ES-I3 (cell line): ENCODE data around the gene FSTL4.

Source experiments
- H3K36me3 ChIP-seq: 2 replicates; pipeline ENCODE4 v1.6.1; 2013; ENCODE audit warnings: mild to moderate bottlenecking, low read length, control low read depth, moderate library complexity; ENCODE audit not compliant: insufficient read depth
- H3K4me1 ChIP-seq: 2 replicates; pipeline ENCODE4 v1.6.1; 2013; ENCODE audit warnings: mild to moderate bottlenecking, control low read depth, low read length; ENCODE audit not compliant: insufficient read depth
- H3K9ac ChIP-seq: 2 replicates; pipeline ENCODE4 v1.6.1; 2013; ENCODE audit warnings: low read depth, mild to moderate bottlenecking, low read length, moderate library complexity
- H3K9me3 ChIP-seq: 2 replicates; pipeline ENCODE4 v1.6.1; 2013; ENCODE audit warnings: mild to moderate bottlenecking, low read length, moderate library complexity; ENCODE audit not compliant: control insufficient read depth, insufficient read depth

Gene FSTL4

GRCh38 chr5:133240425-133241091 lies 371.8 kb downstream of the FSTL4 start:
- peaks cover 8% of the 10 kb centered on the region; the same call in 1 of the 2 replicates for H3K4me1 ChIP-seq
- no peak overlapping the region for H3K9ac ChIP-seq
- no peaks in the 10 kb centered on the region for H3K36me3 ChIP-seq
- no peaks in the 10 kb centered on the region for H3K9me3 ChIP-seq

GRCh38 chr5:133238426-133239205 lies 373.7 kb downstream of the FSTL4 start:
- no peaks in the 10 kb centered on the region for H3K9me3 ChIP-seq
- no peak overlapping the region for H3K9ac ChIP-seq
- H3K36me3 ChIP-seq = no peaks in the 10 kb centered on the region
- H3K4me1 ChIP-seq = peaks cover 4% of the 10 kb centered on the region; the same call in 1 of the 2 replicates

DNA sequence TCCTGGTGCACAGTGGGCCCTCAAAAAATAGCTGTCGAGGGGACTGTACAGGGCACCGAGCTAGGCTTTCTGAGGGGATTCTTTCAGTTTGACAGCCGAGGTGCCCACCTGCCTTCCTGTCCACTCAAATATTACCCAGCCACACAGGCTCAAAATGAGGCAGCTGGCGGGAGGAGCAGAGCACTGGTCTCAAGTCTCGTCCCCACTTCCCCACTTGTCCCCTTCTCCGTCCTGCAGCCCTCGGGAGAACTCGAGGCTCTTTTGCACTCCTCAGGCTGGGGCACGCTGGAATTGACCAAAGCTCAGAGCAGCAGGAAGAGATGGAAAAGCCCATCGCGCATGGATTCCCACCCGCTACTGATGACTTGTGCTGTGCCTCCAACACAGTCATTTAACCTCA lies 375.4 kb downstream of the FSTL4 start:
- peaks cover 4% of the 10 kb centered on the region; the same call in 1 of the 2 replicates for H3K4me1 ChIP-seq
- H3K9ac ChIP-seq = no peak overlapping the region
- H3K9me3 ChIP-seq = no peaks in the 10 kb centered on the region
- H3K36me3 ChIP-seq = no peaks in the 10 kb centered on the region

GRCh38 chr5:133236541-133236951 lies 375.8 kb downstream of the FSTL4 start:
- peaks cover 4% of the 10 kb centered on the region; the same call in 1 of the 2 replicates for H3K4me1 ChIP-seq
- no peaks in the 10 kb centered on the region for H3K36me3 ChIP-seq
- H3K9ac ChIP-seq = no peak overlapping the region
- H3K9me3 ChIP-seq = no peaks in the 10 kb centered on the region

DNA sequence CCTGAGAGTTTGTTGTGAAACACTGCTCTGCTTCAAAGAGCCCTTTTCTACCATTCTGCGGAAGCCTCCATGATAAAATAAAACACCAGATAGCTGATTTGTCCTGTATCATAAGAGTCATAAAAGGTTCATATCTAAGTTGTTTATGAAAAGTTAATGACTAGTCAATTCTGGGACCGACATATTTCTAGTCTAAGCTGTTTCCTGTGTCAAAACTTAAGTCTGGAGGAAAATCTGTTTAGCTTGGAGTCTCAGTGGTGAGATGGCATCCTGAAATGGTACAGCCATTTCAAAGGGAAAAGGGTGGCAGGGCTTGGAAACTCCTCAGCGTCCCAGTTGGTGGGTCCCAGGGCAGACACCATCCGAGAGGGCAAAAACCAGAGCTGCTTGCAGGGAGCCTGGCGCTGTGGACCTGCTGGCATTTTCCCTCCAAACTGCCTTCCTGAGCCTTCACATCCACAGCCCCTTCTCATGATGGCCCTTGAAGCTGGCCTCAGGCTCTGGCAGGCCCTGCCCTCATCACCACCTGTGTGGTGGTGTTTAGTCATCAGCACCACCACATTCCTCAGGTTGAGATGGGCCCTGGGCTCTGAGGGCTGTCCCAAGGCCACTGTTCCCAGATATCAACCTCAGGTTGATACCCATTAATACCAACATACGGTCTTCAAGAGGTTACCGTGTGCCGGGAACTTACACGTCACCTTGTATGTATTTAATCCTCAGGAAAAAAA lies 376.5 kb downstream of the FSTL4 start:
- no peak overlapping the region for H3K9ac ChIP-seq
- no peaks in the 10 kb centered on the region for H3K9me3 ChIP-seq
- peaks cover 4% of the 10 kb centered on the region; the same call in 1 of the 2 replicates for H3K4me1 ChIP-seq
- no peaks in the 10 kb centered on the region for H3K36me3 ChIP-seq

DNA sequence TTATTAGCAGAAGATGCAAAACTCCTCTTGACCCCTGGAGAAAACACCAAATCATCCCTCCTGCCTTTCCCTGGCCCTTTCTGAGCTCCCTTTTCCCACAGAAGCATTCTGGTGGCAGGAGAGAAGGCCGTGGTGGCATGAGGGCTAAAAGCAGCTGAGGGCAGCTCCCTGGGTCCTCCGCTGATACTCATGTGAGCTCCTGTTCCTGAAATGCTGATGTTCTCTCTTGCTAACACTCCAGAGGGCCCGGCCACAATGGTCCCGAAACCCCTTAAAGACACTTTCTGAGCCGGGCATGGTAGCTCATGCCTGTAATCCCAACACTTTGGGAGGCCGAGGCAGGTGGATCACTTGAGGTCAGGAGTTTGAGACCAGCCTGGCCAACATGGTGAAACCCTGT lies 377.4 kb downstream of the FSTL4 start:
- no peak overlapping the region for H3K9ac ChIP-seq
- peaks cover 4% of the 10 kb centered on the region; the same call in 1 of the 2 replicates for H3K4me1 ChIP-seq
- H3K9me3 ChIP-seq = no peaks in the 10 kb centered on the region
- H3K36me3 ChIP-seq = no peaks in the 10 kb centered on the region

DNA sequence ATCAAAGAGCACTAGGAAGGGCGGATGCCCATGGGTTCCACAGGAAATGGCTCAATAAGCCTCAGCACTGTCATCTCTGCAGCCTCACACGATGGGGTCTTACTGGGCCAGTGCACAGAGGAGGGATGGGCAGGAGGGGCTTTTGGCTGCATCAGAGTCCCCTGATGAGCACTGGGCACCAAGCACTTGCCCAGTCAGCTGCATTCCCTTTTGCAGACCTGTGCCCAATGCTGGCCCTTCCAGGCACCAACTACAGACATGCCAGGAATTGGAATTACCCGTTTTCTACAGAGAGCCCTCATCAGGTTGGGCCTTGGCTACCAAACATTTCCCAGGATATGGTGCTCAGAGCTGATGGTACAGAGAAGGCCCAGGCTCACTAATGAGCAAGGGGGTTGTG lies 378.1 kb downstream of the FSTL4 start:
- peaks cover 4% of the 10 kb centered on the region; the same call in 1 of the 2 replicates for H3K4me1 ChIP-seq
- H3K9ac ChIP-seq = no peak overlapping the region
- H3K36me3 ChIP-seq = no peaks in the 10 kb centered on the region
- no peaks in the 10 kb centered on the region for H3K9me3 ChIP-seq

DNA sequence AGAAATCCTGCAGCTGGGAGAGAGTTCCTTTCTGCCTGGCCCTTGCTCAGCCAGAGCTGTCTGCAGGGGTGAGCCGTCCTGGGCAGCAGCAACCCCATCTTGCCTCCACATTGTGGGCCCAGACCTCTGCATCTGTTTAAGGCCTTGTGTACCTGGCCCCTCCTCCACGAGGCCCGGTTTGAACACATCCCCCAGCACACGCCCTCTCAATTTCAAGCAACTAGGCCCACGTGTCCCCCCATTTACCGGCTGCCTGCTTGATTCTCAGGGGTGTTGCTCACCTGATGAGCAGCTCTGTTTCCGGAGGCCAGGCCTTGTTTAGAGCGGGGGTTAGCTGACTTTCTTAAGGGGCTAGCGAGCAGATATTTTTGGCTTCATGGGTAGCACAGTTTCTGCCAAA lies 378.7 kb downstream of the FSTL4 start:
- Histone ChIP-seq H3K9me3 (no peaks in the 10 kb centered on the region), H3K36me3 (no peaks in the 10 kb centered on the region), H3K9ac (no peak overlapping the region), H3K4me1 (peaks cover 4% of the 10 kb centered on the region; the same call in 1 of the 2 replicates)

DNA sequence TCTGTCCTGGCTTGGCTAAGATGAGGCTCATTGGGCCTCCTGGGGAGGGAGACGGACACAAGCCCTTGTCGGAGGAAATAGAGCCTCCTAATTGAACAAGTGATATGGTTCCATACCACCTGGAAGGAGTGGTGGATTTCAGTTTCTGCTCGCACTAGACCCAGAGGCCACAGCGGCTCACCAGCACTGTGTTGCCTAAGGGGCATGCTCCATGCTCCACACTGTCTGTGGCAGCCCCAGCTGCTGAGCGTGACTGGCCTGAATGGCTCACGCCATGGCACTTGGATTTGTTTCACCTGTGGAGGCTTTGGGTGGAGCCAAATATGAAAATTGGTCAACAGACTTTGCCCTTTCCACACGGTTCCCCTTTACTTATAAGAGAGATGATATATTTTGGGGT lies 379.4 kb downstream of the FSTL4 start:
- Histone ChIP-seq H3K9ac (no peak overlapping the region), H3K9me3 (no peaks in the 10 kb centered on the region), H3K4me1 (peaks cover 4% of the 10 kb centered on the region; the same call in 1 of the 2 replicates), H3K36me3 (no peaks in the 10 kb centered on the region)

GRCh38 chr5:133232435-133232834 lies 379.9 kb downstream of the FSTL4 start:
- H3K9ac ChIP-seq = no peak overlapping the region
- no peaks in the 10 kb centered on the region for H3K9me3 ChIP-seq
- peaks cover 4% of the 10 kb centered on the region; the same call in 1 of the 2 replicates for H3K4me1 ChIP-seq
- H3K36me3 ChIP-seq = no peaks in the 10 kb centered on the region

DNA sequence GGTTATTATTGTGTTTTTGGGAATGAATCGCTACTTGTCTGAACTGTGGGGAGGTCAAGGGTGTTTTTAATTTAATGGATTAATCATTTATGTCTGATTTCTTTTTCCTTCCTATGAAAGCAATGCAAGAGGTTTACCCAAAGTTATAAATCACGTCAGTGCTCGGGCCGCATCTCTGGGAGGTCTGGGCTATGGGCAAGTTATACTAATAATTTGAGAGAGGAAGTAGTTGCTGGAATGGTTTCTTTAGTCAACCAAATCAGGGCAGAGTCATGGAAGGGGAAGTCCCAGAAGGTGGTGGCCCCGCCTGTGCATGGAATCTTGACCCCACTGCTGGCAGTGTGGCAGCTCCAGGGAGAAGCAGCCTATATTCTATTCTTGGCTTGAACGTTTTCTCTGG lies 380.3 kb downstream of the FSTL4 start:
- peaks cover 4% of the 10 kb centered on the region; the same call in 1 of the 2 replicates for H3K4me1 ChIP-seq
- no peak overlapping the region for H3K9ac ChIP-seq
- H3K36me3 ChIP-seq = no peaks in the 10 kb centered on the region
- H3K9me3 ChIP-seq = no peaks in the 10 kb centered on the region

- Histone ChIP-seq H3K9me3 (no peaks in the 10 kb centered on the region), H3K36me3 (no peaks in the 10 kb centered on the region), H3K4me1 (peaks cover 4% of the 10 kb centered on the region; the same call in 1 of the 2 replicates), H3K9ac (no peak overlapping the region)
Measured at GRCh38 chr5:133230823-133231578, 381.3 kb downstream of the FSTL4 start.

GRCh38 chr5:133229931-133230664 lies 382.2 kb downstream of the FSTL4 start:
- H3K36me3 ChIP-seq = no peaks in the 10 kb centered on the region
- no peak overlapping the region for H3K9ac ChIP-seq
- no peaks in the 10 kb centered on the region for H3K4me1 ChIP-seq
- H3K9me3 ChIP-seq = no peaks in the 10 kb centered on the region
